HG02970 (cell line): ENCODE results near the gene MNT.

Source experiments
- ATAC-seq: cut with Tn5 transposase; IDR thresholded peaks from one replicate; pipeline ENCODE4 v1.9.1; 2021; ENCODE audit warnings: mild to moderate bottlenecking, moderate library complexity, moderate number of reproducible peaks; ENCODE audit not compliant: unreplicated experiment, low FRiP score

Gene MNT

GRCh38 chr17:2385240-2386210 is 15.3 kb downstream of the MNT start:
- ATAC-seq: no peak

GRCh38 chr17:2384439-2385127 is 16.3 kb downstream of the MNT start:
- ATAC-seq: no peak

- ATAC-seq: no peak
Measured at GRCh38 chr17:2383628-2384167, 17.2 kb downstream of the MNT start.

GRCh38 chr17:2380950-2381649 is 19.8 kb downstream of the MNT start:
- ATAC-seq: no peak

- ATAC-seq: no peak
Measured at GRCh38 chr17:2380226-2380922, 20.5 kb downstream of the MNT start.

GRCh38 chr17:2379489-2380225 is 21.2 kb downstream of the MNT start:
- no peak for ATAC-seq

- ATAC-seq: no peak
Measured at GRCh38 chr17:2378905-2379304, 22.0 kb downstream of the MNT start.

- no peak for ATAC-seq
Measured at GRCh38 chr17:2377659-2378058, 23.2 kb downstream of the MNT start.

- no peak for ATAC-seq
Measured at GRCh38 chr17:2376107-2376506, 24.8 kb downstream of the MNT start.

GRCh38 chr17:2375406-2375805 is 25.5 kb downstream of the MNT start:
- ATAC-seq: no peak

GRCh38 chr17:2374549-2375285 is 26.1 kb downstream of the MNT start:
- no peak for ATAC-seq

GRCh38 chr17:2373179-2373578 is 27.7 kb downstream of the MNT start:
- no peak for ATAC-seq

GRCh38 chr17:2372681-2373080 is 28.2 kb downstream of the MNT start:
- ATAC-seq: no peak

GRCh38 chr17:2372180-2372579 is 28.7 kb downstream of the MNT start:
- no peak for ATAC-seq

- ATAC-seq: no peak
Measured at GRCh38 chr17:2371183-2372130, 29.4 kb downstream of the MNT start.

- no peak for ATAC-seq
Measured at GRCh38 chr17:2370211-2370589, 30.7 kb downstream of the MNT start.

GRCh38 chr17:2369551-2370210 is 31.2 kb downstream of the MNT start:
- no peak for ATAC-seq
